HCT116 (cell line): Measurements from ENCODE around the gene EPS8L2.

Experiments used
- CTCF ChIP-seq, 3 experiments: fragments of 200-600 bp in 1 of 3; sonication (generic) in 1 of 3; IDR thresholded peaks in 2 of 3; conservative IDR thresholded peaks in 1 of 3; 2 replicates each; pipeline ENCODE4 v1.5.1; 2012 to 2017; ENCODE audit warnings: low read depth in 2 of 3, low read length in 2 of 3, antibody characterized with exemption in 1 of 3, borderline replicate concordance in 1 of 3, control low read depth in 1 of 3, mild to moderate bottlenecking in 1 of 3, mixed read lengths in 1 of 3, mixed run types in 1 of 3, moderate library complexity in 1 of 3; ENCODE audit not compliant: insufficient read depth in 1 of 3
- POLR2A ChIP-seq: IDR thresholded peaks from 2 replicates; pipeline ENCODE4 v1.7.0; 2011; ENCODE audit warnings: borderline replicate concordance; ENCODE audit not compliant: insufficient read depth, insufficient read length; ENCODE audit errors: extremely low read depth
- POLR2AphosphoS5 ChIP-seq: IDR thresholded peaks from 2 replicates; pipeline ENCODE4 v1.6.1; 2011; ENCODE audit warnings: mild to moderate bottlenecking, low read depth, low read length, moderate library complexity
- RAD21 ChIP-seq: IDR thresholded peaks from 2 replicates; pipeline ENCODE4 v1.6.1; 2012; ENCODE audit warnings: low read depth, mild to moderate bottlenecking
- REST ChIP-seq: IDR thresholded peaks from 2 replicates; pipeline ENCODE4 v1.6.1; 2012; ENCODE audit warnings: low read depth
- TCF7L2 ChIP-seq: IDR thresholded peaks from 2 replicates; pipeline ENCODE4 v1.7.0; 2011; ENCODE audit warnings: borderline replicate concordance, inconsistent platforms; ENCODE audit not compliant: insufficient read depth, insufficient read length; ENCODE audit errors: extremely low read depth

GRCh38 chr11:706439-706956 lies 467 bp downstream of the EPS8L2 start:
- TF ChIP-seq CTCF (IDR thresholded peaks at IDR 0.05 in 2 of 3, conservative IDR thresholded peaks at IDR 0.05 in 1 of 3; ENCODE audit: borderline replicate concordance in 1 of 3, insufficient read depth in 1 of 3, low read depth in 2 of 3, low read length in 2 of 3), result no peak
- no peak for TF ChIP-seq RAD21
- no peak for TF ChIP-seq POLR2A
- no peak for TF ChIP-seq REST
- no peak for TF ChIP-seq TCF7L2
- TF ChIP-seq POLR2AphosphoS5, result no peak; the same call in 1 of the 2 replicates
